H1 (cell line): ENCODE data around the gene RIC8A. TPM values are rescaled to one million over a fixed set of nuclear protein-coding genes. Genes with fewer than 3 reads are reported as not detected.

Experiments
- ATF2 ChIP-seq: IDR thresholded peaks from 2 replicates; pipeline ENCODE4 v1.6.1; 2012; ENCODE audit warnings: low read length, inconsistent platforms
- SP4 ChIP-seq: IDR thresholded peaks from 2 replicates; pipeline ENCODE4 v1.6.1; 2012; ENCODE audit warnings: low read length, inconsistent platforms
- polyA plus RNA-seq, 7 experiments: library from polyadenylated mRNA; depleted of rRNA in 3 of 7; stranded (reverse) in 5 of 7; unstranded in 2 of 7; fragments of >200 nt in 5 of 7; fragments of 200-250 nt in 2 of 7; gene quantifications; 1 replicate in 5 of 7; 2 replicates in 1 of 7; 4 replicates in 1 of 7; pipeline versions ENCODE4 v1.2.1 to v1.2.3, GENCODE V29; 2011 to 2013; ENCODE audit warnings: missing spikeins in 2 of 7, mixed read lengths in 2 of 7
- total RNA-seq: library from RNA; stranded (reverse); fragmentation: NEBNext Ultra II Directional; extraction: Animal tissue kit (Norgen Biotek cat#: 25700); gene quantifications from 2 replicates; pipeline ENCODE4 v1.2.1, GENCODE V29; 2021

The RIC8A gene
- total and polyA plus RNA-seq, 2 of the 8 experiments (the other 6 are each of a cell fraction or from before 2014, with no cell fraction given), result 67.0 to 105 TPM

- TF ChIP-seq ATF2, result no peak
- no peak for TF ChIP-seq SP4
Observed at GRCh38 chr11:223884-224283, 16.4 kb downstream of the RIC8A start (continued).
